HG03039 (cell line): Measurements from ENCODE around the gene ATP10A.
"Not testable (repeated sequence)": the region's sequence is repeated elsewhere in the genome, so short reads cannot be mapped to it uniquely, and the experiment has no call there.

Experiments
- ATAC-seq: cut with Tn5 transposase; IDR thresholded peaks from one replicate; pipeline ENCODE4 v1.9.1; 2021; ENCODE audit warnings: mild to moderate bottlenecking, moderate library complexity; ENCODE audit not compliant: unreplicated experiment

ATP10A gene

DNA sequence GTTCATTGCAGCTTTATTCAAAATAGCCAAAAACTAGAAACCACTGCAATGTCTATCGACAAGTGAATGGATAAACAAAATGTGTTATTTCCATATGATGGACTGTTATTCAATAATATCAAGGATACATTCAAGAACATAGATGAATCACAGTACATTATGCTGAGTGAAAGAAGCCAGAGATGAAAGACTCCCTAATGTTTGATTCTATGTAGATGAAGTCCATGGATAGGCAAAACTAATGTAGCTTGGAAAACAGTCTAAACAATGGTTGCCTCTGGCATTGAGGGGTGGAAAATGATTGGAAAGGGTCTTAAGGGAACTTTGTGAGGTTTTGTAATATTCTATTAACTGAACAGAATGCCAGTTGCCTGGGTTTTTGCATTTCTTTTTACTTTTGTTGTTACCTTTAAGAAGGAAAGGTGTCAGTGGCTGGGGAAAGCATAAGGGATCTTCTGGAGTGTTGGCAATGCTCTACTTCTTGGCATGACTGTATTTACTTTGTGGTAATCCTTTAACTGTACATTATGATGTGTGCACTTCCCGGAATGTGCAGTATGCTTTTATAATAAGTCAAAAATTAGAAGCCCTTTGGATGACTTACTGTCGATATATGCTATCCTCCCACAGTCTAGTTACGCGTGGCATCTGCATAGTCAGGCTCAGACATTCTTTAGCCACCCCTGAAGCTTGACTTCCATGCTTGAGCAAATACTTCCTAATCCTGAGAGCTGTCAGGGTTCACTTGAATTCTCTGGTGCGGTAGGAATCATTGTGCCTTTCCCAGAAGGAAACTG is 20.5 kb upstream of the ATP10A start:
- ATAC-seq: no peak

DNA sequence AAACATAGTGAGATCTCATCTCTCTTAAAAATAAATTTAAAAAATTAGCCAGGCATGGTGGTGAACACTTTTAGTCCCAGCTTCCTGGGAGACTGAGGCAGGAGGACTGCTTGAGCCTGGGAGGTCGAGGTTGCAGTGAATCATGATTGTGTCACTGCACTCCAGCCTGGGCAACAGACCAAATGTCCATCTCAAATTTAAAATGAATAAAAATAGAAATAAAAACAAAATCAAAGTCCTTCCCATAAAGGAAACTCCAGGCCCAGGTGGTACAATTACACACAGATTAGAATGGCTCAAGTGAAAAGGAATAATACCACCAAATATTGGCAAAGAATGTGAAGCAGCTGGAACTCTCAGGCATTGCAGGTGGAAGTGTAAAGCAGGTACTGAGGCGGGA is 19.3 kb upstream of the ATP10A start:
- no peak for ATAC-seq

DNA sequence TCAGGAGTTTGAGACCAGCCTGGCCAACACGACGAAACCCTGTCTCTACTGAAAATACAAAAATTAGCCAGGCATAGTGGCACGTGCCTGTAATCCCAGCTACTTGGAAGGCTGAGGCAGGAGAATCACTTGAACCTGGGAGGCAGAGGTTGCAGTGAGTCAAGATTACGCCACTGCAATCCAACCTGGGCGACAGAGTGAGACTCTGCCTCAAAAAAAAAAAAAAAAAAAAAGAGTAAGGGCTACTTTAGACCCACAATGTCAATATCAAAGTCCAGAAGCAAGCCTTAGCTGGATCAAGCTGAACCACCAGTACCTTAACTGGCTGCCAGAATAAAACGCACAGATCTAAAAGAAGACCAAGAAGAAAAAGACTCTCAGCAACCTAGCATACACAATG is 17.8 kb upstream of the ATP10A start:
- not testable (repeated sequence) for ATAC-seq

DNA sequence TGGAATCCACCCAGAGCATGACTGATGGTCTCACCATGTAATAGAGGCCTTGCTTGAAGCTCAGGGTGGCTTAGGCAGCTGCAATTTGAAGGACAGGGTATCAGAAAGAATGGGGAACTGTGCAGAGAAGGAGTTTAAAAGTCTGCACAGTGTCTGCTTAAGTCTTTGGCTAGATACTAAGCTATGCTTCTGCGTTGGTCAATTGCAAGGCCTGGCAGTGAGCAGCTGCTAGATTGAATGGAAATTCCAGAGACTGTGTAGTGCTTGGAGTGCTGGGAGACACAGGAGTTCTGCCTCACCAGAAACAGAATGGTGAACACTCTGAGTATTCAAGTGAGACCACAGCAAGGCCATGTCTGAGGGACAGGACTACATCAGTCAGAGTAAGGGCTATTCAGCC is 17.3 kb upstream of the ATP10A start:
- ATAC-seq: no peak

DNA sequence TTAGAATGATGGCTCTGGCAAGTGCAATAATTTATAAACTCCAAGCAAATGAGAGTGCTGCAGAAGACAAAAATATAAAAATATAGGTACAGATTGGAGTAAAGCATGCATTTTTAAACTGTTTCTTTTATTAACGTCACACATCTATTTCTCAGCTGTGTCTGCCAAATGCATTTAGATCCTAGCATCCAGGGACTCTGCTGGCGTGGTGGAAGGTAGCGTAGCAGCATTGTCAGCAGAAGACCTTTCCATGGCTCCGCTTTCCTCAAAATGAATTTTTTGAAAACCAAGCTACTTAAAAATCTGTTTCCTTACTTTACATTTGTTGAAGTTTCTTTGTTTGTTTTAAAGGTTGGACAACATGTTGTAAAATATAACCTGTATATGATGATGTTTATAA is 16.3 kb upstream of the ATP10A start:
- ATAC-seq: no peak

DNA sequence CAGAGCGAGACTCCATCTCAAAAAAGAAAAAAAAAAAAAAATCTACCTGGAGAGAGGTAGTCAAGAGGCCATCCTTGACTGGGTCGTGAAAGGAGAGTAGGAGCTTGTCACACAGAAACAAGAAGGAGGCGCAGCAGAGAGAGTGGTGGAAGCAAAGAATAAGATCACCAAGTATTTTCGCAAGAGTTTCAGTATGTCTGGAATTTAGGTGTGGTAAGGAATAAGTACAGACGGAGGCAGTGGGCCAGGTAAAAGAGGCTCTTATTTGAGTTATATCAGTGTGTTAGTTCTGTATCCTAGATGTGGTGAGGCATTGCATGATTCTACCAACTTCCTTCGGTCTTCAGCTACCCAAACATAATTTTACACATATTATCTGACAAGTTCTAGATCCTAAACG is 14.6 kb upstream of the ATP10A start:
- ATAC-seq: no peak

DNA sequence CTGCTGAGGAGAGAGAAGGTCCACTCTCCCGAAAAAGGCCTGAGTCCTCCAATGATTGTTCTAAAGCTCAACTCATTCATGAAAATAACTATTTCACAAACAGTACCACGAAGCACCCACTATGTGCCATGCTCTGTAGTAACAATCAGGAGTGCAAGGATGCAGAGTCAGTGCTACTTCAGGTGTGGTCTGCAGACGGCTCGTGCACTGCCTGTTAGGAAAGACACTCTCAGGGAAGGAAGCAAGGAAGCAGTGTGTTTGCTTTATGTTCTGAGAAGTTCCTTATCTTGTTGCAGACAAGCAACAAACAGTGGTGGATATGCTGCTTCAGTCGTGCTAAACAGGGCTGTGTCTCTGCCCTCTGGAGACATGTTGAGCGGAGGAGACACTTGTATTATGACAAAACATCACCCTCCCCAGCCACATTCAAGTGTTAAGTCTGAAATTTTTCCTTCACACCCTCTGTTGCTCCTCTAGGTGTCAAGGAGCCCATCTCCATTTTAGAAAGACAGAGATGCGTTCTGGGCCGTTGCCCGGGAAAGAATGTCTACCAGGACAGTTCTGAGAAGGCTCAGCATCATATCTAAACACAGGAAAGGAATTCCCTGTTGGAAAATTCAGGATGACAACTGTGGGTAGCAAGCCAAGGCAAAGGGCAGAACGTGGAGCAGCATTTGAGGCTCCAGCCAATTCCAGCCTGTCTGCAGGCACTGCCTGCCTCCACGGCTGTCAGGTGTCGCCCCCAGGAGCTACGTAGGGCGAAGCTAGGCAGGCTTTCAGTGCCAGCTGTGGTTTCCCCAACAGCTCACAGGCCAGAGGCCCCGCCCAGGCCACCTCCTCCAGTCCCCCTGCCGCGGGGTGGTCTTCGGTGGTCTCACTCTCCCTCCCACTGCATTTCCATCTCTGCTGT is 13.4 kb upstream of the ATP10A start:
- ATAC-seq: no peak

DNA sequence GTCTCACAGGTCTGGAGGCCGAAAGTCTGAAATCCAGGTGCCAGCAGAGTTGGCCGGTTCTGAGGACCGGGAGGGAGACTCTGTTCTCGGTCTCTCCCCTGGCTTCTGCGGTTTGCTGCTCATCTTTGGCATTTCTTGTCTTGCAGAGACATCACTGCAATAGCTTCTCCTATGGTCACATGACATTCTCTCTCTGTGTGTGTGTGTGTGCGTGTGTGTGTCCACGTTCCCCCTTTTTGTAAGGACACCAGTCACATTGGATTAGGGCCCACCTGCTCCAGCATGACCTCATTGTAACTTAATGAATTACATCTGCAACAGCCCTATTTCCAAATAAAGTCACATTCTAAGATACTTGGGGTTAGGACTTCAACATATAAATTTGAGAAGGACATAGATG is 12.4 kb upstream of the ATP10A start:
- ATAC-seq: no peak

DNA sequence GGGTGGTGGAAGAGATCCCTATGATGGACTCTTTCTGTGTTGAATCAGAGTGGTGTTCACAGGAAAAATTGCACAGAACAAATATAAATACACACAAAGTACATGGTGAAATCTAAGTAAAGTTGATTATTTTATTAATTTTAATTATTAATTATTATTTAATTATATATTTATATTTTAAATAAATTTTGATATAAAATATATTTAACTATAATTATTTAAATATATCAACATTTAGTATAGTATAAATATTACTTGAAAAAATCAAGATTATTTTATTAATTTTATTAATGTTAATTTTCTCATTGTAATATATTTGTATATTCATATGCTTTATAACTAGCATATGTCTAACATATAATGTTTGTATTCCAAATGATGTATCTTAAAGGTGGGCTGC is 11.3 kb upstream of the ATP10A start:
- no peak for ATAC-seq

DNA sequence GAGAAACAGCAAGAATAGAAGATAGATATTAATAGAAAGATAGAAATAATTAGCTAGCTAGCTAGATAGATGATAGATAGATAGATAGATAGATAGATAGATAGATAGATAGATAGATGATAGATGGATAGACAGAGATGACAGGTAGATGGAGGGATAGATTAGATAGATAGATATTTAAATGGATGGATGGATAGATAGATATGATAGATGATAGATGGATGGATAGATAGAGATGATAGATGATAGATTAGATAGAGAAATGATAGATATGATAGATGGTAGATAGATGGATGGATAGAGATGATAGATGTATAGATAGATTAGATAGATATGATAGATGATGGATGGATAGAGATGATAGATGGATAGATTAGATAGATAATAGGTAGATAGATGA is 8.3 kb upstream of the ATP10A start:
- no peak for ATAC-seq

DNA sequence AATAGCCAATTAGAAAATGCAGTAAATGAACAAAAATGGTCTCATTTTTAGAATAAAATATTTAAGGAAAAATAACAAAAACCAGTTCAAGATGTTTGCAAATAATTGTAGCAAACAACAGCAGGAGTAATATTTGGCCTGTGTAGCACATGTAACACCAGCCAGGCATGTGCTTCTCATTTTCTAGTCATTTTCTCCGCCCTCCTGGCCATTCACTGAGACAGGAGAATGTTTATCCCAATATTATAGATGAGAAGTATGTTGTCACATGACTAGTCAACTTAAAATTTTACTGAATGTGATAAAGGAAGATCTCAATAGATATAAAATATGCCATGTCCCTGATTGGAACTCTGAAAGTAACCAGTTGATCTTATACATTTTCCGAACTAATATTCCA is 7.8 kb upstream of the ATP10A start:
- ATAC-seq: no peak

DNA sequence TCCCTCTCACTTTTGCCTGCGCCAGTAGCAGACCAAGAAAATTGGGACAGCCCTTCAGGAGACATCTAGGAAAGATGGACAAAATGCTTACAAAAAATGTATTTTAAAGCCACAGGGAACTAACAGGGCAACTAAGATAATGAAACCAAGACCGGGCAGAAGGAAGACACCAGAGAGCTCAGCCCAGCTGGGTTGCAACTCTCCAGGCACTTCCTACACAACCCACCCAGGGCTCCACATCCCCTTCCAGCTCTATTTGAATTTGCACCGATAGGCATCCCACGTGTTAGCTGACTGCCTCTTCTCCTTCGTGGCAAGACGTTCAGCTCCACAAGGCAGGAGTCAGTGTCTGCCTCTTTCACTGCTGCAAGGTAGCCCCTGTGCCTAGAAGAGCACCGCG is 6.6 kb upstream of the ATP10A start:
- no peak for ATAC-seq

DNA sequence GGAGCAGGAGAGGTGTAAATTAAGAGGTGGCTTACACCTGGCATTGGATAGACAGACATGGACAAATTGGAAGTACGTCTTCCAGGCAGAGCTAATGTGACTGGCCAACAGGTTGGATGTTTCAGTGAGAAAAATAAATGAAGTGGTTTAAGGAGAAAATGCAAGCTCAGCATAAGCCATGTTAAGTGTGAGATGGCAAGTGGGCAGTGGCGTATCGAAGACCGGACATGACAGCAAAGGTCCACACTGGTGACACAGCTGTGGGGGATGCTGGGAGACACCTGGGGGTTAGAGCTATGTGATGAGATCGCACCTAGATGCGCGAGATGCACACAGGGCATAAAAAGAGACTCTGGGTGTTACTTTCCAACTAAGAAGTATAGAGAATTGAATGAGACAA is 3.7 kb upstream of the ATP10A start:
- no peak for ATAC-seq

DNA sequence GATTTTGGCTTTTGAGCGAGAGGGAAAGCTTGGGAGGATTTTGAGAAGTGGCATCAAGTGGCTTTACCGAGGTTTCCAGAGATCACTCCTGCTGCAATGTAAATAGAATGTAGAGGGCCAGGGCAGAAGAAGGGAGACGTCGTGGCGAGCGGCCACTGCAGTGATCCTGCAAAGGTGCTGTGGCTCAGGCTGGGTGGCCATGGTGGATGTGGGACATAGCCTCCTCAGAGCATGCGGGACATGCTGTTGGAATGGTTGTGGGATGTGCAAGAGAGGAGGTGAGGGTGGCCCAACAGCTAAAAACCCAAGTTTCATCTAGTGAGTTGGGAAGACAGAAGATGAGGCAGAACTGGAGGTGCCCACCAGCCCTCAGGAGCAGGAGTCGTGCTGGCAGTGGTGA is 3.1 kb upstream of the ATP10A start:
- ATAC-seq: no peak

DNA sequence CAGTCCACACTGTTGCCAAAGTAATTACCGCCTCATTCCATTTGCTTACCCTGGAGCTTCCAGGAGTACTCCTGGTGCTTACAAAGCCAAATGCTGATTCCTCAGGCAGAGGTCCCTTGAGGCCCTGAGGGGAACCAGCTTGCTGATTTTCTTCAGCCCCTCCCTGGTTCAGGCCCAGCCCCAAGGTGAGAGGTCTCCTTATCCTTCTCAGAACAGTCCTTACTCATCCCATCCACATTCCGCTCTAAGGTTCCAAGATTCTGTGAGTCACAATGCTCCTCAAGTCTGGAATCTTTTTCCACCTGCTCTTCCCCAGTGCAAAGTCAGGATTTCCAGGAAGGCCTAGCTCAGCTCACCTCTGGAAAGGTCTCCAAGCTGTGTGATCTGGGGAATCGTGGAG is 1.8 kb upstream of the ATP10A start:
- no peak for ATAC-seq

DNA sequence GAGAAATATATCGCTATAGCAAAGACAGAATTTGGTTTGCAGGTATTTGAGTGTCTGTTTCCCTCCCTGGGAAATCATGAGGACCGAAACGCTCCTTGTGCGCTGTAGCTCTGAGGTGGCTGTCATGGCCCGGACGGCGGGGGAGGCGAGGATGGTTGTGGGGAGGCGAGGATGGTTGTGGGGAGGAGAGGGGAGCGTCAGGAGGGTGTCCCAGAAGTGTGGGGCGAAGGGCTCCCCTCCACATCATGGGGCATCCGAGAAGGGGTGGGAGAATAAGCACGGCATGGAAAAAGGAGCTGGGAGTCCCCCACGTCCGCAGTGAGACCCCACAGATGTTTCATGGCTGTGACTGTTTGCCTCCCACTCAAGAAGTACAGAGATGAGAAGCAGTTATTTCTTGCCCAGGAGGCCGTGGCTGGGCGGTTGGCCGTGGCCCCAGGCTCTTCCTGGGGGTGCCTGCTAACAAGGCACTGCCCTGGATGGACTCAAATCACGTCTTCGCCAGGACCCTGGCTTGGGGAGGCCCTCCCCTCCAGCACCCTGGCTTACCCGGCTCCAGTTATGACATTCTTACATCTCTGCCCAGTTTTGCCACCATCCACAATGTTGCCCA is 947 bp upstream of the ATP10A start:
- no peak for ATAC-seq

DNA sequence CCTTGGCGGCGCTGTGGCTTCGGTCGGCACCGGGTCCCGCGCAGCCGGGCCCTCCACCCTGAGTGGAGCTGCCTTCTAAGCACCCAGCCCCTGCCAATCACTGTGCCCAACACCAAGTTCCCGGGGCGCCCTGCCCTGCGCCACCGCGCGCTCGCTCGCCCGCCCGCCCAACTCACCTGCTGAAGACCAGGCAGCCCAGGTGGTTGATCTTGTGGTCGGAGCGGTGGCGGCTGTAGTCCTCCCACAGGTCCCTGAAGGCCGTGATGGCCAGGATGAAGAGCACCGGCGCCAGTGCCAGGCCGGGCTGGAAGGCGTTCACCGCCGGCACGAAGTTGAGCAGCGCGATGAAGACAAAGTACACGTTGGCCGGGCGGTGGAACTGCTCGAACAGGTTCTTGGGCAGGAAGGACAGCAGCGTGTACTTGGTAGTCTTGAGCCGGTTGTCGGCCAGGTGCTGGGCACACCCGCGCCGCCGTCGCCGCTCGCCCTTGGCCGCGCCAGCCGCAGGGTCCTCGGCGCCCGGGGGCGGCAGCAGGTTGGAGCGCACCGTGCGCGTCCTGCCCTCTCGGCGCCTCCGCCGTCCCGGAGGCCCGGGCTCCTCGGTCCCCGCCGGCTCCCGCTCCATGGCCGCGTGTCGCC is 536 bp downstream of the ATP10A start:
- no peak for ATAC-seq

DNA sequence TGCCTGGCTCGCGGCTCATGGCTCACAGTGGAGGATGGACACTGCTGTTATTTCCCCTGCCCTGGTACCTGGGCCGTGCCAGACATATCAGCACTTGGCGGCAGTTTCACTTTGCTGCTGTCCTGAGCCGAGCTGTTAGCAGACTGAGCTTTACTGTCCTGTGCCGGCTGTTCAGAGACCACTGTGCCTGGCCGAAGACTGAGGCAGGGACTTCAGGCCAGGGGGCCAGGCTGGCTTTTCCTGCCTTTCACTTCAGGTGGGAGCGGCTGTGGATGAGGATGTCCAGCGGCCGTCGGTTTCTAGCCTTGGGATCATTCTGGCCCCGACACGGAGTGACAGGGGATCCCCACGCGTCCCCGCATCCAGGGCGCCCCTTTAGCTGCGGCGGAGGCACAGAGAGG is 1.1 kb downstream of the ATP10A start:
- ATAC-seq: no peak

DNA sequence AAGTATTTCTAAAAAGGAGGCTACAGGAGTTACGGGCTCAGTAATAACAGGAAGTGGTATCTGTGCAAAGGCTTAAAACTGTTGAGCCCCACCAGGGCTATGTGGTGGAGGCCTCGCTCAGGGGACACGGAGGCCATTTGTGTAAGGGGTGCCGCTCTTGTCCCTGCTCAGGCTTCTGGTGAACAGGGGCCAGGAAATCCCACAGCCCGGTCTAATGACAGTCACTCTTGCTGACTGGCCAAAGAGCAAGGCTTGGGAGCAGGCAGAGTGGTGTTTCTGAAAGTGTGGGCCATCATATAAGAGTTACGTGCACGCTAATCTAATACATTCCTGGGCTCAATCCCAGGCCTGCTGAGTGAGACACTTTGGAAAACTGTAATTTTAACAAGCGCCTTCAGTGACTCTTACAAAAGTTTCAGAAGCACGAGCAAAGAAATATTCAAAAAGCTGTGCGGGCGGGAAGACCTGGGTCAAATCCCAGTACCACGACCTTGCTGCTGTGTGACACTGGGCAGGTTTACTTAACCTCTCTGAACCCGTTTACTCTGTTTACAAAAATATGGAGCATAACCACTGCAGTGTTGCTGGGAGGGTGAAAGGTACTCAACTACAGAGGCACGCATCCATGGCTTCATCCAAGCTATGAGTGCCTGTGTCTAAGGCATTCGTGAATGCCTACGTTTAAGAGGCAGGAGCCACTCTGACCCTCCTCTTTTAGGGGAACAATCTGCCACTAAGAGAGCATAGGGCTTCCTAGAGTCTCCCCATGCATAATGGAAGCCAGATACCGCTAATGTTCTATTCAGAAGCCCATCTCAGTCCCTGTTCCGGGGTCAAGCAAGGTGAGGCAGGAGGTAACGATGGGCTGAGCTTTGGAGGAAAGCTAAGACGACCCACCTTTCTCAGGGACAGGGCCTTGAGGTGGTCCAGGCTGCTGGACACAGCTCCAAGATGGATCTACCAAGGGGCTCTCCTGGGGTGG is 2.0 kb downstream of the ATP10A start:
- ATAC-seq: no peak
